Stimulated activated CD4-positive, alpha-beta T cell treated with anti-CD3 and anti-CD28 coated beads, TNF-alpha, amount 100 ng/mL, for 1 hour (primary cell): Measurements from ENCODE around the gene VDAC2.

Source experiments
- DNase-seq, 3 donors: peaks; one replicate each; pipeline ENCODE4 v3.0.0-alpha.2; 2020; ENCODE audit warnings: low read depth in 3 of 3, low spot score in 1 of 3

Gene VDAC2

GRCh38 chr10:75229971-75230370, 19.4 kb downstream of the VDAC2 start:
- no peak for DNase-seq

DNA sequence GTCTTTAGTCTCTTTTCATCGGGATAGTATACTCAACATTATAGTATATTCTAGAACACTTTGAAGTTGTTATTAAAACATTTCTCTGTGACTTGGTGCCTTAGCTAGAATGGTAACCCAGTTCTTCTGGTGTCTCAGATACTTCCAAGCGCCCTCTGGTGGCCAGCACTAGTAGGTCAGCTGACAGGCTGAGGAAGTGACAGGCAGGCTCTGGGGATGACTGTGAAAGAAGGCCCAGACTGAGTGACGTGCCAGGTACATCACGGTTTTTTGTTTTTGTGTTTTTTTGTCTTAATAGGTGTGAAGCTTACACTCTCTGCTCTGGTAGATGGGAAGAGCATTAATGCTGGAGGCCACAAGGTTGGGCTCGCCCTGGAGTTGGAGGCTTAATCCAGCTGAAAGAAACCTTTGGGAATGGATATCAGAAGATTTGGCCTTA, 20.0 kb downstream of the VDAC2 start:
- peak; percentile 84 to 87 (median 85) for DNase-seq

- DNase-seq, result no peak
Measured at GRCh38 chr10:75231672-75232581, 21.3 kb downstream of the VDAC2 start.

GRCh38 chr10:75233444-75234016, 22.9 kb downstream of the VDAC2 start:
- DNase-seq, result no peak

DNA sequence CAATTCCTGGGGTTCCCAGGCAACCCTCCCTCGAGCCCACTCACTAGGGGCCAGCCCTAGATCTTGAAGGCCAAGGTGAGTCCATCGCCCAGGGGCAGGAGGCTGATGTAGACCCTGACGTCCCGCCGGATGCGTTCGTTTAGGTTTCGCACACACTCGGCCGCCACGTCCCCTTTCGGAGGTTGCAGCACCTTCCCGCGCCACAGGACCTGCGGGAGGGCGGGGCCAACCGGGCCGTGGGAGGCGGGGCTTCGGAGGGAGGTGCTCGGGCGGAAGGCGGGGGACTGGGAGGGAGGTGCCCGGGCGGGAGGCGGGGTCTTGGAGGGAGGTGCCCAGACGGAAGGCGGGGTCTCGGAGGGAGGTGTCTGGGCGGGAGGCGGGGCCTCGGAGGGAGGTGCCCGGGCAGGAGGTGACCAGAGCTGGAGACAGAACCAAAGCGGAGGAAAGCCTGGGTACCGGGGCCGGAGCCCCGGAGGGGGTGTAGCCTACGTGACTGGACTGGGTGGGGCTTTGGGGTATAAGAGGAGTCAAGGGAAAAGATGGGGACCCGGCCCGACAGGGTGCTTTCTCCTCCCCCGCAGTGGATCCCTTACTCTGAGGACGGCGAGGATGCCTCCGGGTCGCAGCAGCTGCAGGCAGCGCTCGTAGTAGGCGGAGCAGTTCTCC, 23.6 kb downstream of the VDAC2 start:
- DNase-seq, result peak; percentile 96 to 98 (median 97)

- DNase-seq, result peak in 1 of 3 donors; percentile 21
Measured at GRCh38 chr10:75234683-75235374, 24.2 kb downstream of the VDAC2 start.

DNA sequence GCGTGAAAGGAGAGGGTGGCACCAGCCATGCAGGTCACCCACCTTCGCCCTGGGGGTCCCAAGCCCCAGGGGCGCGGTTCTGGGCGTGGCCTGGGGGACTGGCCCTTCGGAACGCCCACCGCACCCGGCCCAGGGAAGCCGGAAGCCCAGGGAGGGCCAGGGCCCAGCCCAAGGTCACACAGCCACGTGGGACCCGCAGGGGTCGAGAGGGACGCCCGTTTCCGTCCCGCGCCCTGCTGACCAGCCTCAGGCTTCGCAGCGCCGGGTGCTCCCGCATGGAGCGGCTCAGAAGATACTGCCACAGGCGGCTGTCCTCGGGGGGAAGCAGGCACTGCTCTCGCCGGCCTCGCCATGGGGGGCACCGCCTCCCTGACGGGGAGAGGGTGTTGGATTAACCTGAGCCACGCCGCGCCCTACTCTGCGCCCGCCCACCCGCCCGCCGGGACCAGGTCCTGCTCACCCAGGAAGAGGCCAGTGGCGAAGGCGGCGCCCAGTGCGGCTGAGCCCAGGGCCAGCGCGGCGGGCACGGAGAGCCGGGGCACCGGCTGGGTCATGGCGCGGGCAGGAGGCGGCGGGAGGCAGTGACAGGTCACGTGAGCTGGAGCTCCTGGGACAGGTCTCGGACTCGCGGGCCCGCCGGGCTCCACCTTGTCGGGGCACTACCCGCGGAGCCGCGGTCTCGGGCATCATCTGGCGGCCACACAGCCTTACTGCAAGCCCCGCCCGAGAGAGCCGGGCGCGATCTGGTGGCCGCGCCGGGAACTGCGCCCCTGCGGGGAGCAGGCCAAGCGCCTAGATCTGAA, 25.0 kb downstream of the VDAC2 start, which contains the start of gene COMTD1:
Gene COMTD1 (minus strand): TSS at position 583 of the 803 bp plus-strand sequence. CDS start 29 bp downstream, at position 554.
- peak; percentile 81 to 93 (median 86) for DNase-seq

- DNase-seq, result no peak
Measured at GRCh38 chr10:75236178-75236825, 25.7 kb downstream of the VDAC2 start.

GRCh38 chr10:75238182-75239095, 27.8 kb downstream of the VDAC2 start:
- no peak for DNase-seq

DNA sequence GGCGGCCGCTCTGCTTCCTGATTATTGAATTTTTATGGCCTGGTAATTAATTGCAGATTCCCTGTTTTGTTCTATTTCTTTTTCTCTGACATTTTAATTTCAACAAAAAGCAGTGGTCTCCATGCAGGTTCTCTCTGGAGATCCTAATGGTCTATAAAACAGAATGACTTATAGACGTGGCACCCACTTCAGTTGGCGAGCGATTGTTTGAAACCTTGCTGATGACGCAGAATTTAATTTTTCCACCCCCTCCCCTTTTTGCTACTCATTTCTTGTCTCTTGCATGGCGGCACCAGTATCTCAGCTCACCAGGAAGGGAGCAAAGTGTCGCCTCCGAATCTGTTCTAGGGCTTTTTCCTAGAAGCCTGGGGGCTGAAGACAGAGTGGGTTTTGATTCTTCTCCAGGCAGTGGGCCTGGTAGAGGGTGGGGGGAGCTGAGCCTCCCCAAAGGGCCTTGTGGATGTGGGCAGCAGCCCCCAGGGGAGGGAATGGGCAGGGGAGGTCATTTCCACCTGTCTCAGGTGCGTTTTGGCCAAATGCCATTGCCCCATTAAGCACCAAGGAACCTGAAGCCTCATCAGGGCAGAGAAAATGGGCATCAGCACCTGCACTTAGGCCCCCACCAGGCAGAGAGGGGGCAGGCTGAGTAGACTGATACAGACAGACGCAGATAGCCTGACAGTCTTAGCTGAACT, 28.6 kb downstream of the VDAC2 start:
- no peak for DNase-seq

GRCh38 chr10:75240329-75241076, 29.9 kb downstream of the VDAC2 start:
- no peak for DNase-seq

DNA sequence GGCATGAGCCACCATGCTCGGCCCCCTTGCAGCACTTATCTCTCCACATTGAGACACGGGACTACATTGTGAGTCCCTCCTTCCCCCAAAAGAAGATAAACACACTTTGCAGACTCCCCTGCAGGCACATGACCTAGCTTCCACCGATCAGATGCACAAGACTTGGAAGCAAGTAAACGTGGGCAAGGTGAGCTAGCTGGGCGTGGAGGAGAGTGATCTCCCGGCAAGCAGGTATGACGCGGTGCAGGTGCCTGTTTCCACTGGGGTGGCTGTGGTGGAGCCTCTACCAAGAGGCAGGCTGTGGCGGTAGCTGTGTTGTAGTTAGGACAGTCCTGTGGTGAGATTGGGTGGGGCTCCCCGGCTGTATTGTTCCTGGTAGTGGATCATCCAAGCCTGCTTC, 32.8 kb downstream of the VDAC2 start:
- DNase-seq, result no peak

DNA sequence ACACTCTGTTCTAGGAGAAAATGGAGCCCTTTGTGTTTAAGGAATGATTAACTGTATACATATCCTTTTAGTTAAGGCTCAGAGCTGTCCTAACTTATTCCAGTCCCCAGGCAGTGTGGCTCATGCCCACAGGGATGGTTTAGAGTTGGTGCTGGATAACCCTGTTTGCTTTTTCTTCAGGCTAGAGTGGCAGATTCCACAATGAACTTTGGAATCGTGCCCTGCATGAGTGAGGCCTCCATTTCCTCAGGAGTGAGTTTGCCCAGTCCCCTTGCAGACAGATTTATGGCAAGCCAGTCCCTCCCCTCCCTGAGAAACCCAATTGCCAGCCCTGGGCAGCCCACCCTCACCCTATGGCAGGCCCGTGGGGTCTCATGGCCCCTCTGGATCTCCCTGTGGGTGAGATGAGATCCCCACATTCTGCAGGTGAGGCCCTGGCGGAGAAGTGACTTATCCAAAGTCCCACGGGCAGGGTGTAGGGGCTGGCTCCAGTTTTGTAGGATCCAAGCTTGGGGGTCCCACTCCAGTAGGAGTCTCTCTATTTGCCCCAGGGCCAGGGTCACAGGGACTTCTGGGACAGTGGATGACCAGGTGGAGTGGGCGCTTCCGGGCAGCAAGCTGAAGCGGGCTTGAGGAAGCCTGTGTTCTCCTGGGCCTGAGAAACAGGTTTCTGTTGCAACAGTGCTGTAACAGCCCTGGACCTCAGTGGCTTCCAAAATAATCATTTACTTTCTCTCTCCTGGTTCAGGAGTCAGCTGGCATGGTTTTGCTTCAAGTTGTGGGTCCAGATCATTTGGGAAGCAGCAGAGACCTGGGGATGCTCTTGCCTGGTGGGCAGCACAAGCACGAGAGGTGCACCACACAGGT, 34.1 kb downstream of the VDAC2 start:
- DNase-seq, result no peak

DNA sequence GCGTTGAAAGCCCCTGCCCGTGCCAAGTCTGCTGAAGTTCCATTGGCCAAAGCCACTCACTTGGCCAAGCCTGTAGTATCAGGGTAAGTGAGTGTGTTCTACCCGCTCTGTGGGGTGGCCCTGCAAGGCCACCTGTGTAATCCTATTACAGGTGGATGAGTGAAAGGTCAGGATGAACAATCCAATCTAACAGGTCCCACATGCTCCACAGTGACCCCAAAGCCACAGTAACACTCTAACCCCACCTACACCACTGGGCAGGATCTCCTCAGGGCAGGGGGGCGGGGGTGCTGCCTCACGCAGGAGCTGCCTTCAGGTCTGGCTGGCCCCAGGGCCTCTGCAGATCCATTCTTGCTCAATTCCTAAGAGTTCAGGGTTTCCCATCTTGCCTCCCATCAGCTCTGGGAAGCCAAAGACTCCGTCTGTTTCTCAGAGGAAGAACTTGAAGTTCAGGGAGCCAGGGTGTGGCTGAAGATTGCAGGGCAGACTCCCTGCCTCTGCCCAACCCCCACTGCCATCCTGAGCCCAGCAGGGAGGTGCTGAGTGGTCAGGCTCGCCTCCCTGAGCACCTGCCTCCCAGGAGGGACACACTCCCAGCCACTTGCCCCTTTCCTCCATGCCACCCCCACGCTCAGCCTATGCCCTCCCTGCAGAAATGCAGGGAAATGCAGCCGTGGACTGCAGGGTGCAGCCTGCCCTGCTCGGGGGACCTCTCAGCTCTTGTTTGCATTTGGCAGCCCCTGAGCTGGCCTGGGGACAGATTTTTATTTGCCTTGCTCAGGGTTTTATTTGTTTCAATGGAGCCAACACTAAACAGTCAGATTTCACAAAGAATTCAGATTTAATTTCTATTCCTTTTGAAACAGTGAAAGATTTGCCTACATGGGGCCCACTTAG, 35.0 kb downstream of the VDAC2 start:
- DNase-seq, result no peak

DNA sequence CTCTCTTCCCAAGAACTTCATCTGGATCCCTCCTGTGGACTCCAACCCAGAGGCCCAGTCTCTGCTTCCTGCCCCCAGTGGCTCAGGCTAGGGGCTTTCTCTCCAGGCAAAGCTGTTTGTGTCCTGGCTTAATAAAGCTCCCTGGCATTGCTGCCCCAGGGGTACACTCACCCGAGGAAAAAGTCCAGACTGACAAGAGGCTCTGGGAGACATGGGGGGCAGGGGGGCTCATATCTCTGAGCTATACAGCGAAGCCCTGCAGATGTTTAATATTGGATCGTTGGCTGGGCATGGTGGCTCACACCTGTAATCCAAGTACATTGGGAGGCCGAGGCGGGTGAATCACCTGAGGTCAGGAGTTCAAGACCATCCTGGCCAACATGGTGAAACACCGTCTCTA, 35.9 kb downstream of the VDAC2 start:
- no peak for DNase-seq

DNA sequence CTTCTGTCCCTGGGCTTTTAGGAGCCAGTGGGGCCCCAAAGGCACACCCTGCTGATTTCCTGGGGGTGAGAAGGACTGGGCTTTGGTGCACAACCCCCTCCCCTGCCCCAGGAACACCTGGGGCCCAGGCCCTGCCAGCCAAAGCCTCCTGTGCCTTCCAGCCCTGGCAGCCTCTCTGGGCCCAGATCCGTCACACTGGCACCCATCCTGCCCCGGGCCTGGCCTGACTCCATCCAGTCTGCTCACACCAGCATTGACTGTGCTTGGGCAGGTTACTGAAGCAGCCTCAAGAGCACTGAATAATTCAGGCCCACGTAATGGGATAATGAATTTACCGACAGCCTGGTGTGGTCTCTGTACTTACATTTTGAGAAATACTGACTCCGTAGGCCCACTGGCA, 37.2 kb downstream of the VDAC2 start:
- DNase-seq, result no peak
